Ascending aorta (tissue), 2 donors: ENCODE measurements around the gene TNPO1. TPM values are rescaled to one million over a fixed set of nuclear protein-coding genes. Genes with fewer than 3 reads are reported as not detected.

Experiments
- DNase-seq, 2 donors: peaks; one replicate each; pipeline ENCODE4 v3.0.0-alpha.2; 2019; ENCODE audit warnings: low spot score in 2 of 2
- H3K27ac ChIP-seq, 2 donors: fragments of 200-600 bp; sonication (generic); one replicate each; pipeline ENCODE4 v1.5.1; 2016 to 2017; ENCODE audit warnings: mild to moderate bottlenecking in 1 of 2
- H3K27me3 ChIP-seq: fragments of 200-600 bp; sonication (generic); one replicate; pipeline ENCODE4 v1.5.1; 2017
- H3K36me3 ChIP-seq, 2 donors: fragments of 200-600 bp; sonication (generic); one replicate each; pipeline ENCODE4 v1.5.1; 2016
- H3K4me1 ChIP-seq, 2 donors: fragments of 200-600 bp; sonication (generic); one replicate each; pipeline ENCODE4 v1.5.1; 2016 to 2017; ENCODE audit warnings: mild to moderate bottlenecking in 1 of 2
- H3K4me3 ChIP-seq, 2 donors: fragments of 200-600 bp; sonication (generic); one replicate each; pipeline ENCODE4 v1.5.1; 2016 to 2017; ENCODE audit warnings: mild to moderate bottlenecking in 1 of 2
- H3K9me3 ChIP-seq, 2 donors: fragments of 200-600 bp; sonication (generic); one replicate each; pipeline ENCODE4 v1.5.1; 2016
- CTCF ChIP-seq, 3 experiments: fragments of 200-600 bp in 2 of 3; fragments of 450-650 bp in 1 of 3; sonication (generic) in 2 of 3; IDR thresholded peaks; one replicate each; pipeline ENCODE4 v1.5.1; 2016 to 2019; ENCODE audit warnings: antibody characterized with exemption in 3 of 3, mild to moderate bottlenecking in 1 of 3, moderate library complexity in 1 of 3
- intact Hi-C: fragments of 100-400 bp; cut with DNase I; formaldehyde crosslinking; loops from one replicate; pipeline ENCODE4 v1.15.1; 2023
- total RNA-seq: library from RNA; depleted of rRNA; stranded (reverse); fragments of >200 nt; gene quantifications from one replicate; pipeline ENCODE4 v1.1.0, GENCODE V29; 2016

Gene TNPO1
- total RNA-seq, 1 donor from 2014 or later = 48.5 TPM

GRCh38 chr5:72949481-72949880, 133.0 kb downstream of the TNPO1 start:
- Histone ChIP-seq H3K4me3 (no peak overlapping the region), H3K9me3 (no peaks in the 10 kb centered on the region), H3K4me1 (peaks cover 0 to 12% of the 10 kb centered on the region in 2 donors), H3K36me3 (no peaks in the 10 kb centered on the region), H3K27ac (no peak overlapping the region), H3K27me3 (no peaks in the 10 kb centered on the region)
- intact Hi-C loops = no loop called here
- TF ChIP-seq CTCF (IDR thresholded peaks at IDR 0.05) = no peak
- DNase-seq = no peak

- Histone ChIP-seq H3K36me3 (no peaks in the 10 kb centered on the region), H3K4me1 (peaks cover 0 to 12% of the 10 kb centered on the region in 2 donors), H3K27me3 (no peaks in the 10 kb centered on the region), H3K9me3 (no peaks in the 10 kb centered on the region), H3K27ac (no peak overlapping the region), H3K4me3 (no peak overlapping the region)
- intact Hi-C loops = no loop called here
- no peak for DNase-seq
- no peak for TF ChIP-seq CTCF (IDR thresholded peaks at IDR 0.05)
Measured at GRCh38 chr5:72951671-72952468, 135.4 kb downstream of the TNPO1 start.

- TF ChIP-seq CTCF (IDR thresholded peaks at IDR 0.05) = no peak
- intact Hi-C loops = loop anchor here (2.0 kb wide), 1 partner anchor 138 kb away; the partner anchor contains the start of gene TNPO1
Measured at GRCh38 chr5:72954389-72954788, 137.9 kb downstream of the TNPO1 start.

GRCh38 chr5:72955143-72955767, 138.8 kb downstream of the TNPO1 start:
- intact Hi-C loops = loop anchor here (1.0 to 5.0 kb wide), 4 partner anchors 67 to 499 kb away; partner anchors contain the start of gene TNPO1
- TF ChIP-seq CTCF (IDR thresholded peaks at IDR 0.05) = no peak

More at GRCh38 chr5:72954389-72954788, 137.9 kb downstream of the TNPO1 start:
- H3K9me3 ChIP-seq = no peaks in the 10 kb centered on the region
- no peak for DNase-seq
- no peaks in the 10 kb centered on the region for H3K36me3 ChIP-seq
- H3K27ac ChIP-seq = peak overlapping the region; percentile 97 to 98
- H3K27me3 ChIP-seq = no peaks in the 10 kb centered on the region
- H3K4me1 ChIP-seq = peaks cover 0 to 22% of the 10 kb centered on the region in 2 donors
- H3K4me3 ChIP-seq = peak overlapping the region in 1 of 2 donors; percentile 83

GRCh38 chr5:72955768-72956323, 139.4 kb downstream of the TNPO1 start, which contains the start of gene FCHO2:
FCHO2 (plus strand) TSS chr5:72956041; CDS start chr5:72956097, 56 bp downstream.
- DNase-seq = peak; percentile 90 to 99
- Histone ChIP-seq H3K27me3 (no peaks in the 10 kb centered on the region), H3K4me3 (peak within 1 kb of the TSS; percentile 83 to 95), H3K4me1 (peaks cover 0 to 22% of the 10 kb centered on the region in 2 donors), H3K9me3 (no peaks in the 10 kb centered on the region), H3K36me3 (no peaks in the 10 kb centered on the region), H3K27ac (peak within 1 kb of the TSS; percentile 97 to 98)
- intact Hi-C loops = loop anchor here (1.0 to 5.0 kb wide), 4 partner anchors 66 to 498 kb away; partner anchors contain the start of gene TNPO1
- TF ChIP-seq CTCF (IDR thresholded peaks at IDR 0.05) = peak; percentile 85 to 90 (median 86)

More at GRCh38 chr5:72955143-72955767, 138.8 kb downstream of the TNPO1 start:
- H3K4me3 ChIP-seq = peak overlapping the region; percentile 83 to 95
- DNase-seq = peak in 1 of 2 donors; percentile 87
- no peaks in the 10 kb centered on the region for H3K36me3 ChIP-seq
- H3K9me3 ChIP-seq = no peaks in the 10 kb centered on the region
- H3K27me3 ChIP-seq = no peaks in the 10 kb centered on the region
- H3K27ac ChIP-seq = peak overlapping the region; percentile 97 to 98
- peaks cover 0 to 22% of the 10 kb centered on the region in 2 donors for H3K4me1 ChIP-seq
